ENCODE results near the gene CLEC4D.

- TF ChIP-seq POLR2A (IDR thresholded peaks at IDR 0.05): no peak
- no peak for TF ChIP-seq POLR2AphosphoS5 (IDR thresholded peaks at IDR 0.05)
Observed at GRCh38 chr12:8541562-8541961, 28.3 kb downstream of the CLEC4D start.
